ENCODE results near the gene LRRK1.

DNA sequence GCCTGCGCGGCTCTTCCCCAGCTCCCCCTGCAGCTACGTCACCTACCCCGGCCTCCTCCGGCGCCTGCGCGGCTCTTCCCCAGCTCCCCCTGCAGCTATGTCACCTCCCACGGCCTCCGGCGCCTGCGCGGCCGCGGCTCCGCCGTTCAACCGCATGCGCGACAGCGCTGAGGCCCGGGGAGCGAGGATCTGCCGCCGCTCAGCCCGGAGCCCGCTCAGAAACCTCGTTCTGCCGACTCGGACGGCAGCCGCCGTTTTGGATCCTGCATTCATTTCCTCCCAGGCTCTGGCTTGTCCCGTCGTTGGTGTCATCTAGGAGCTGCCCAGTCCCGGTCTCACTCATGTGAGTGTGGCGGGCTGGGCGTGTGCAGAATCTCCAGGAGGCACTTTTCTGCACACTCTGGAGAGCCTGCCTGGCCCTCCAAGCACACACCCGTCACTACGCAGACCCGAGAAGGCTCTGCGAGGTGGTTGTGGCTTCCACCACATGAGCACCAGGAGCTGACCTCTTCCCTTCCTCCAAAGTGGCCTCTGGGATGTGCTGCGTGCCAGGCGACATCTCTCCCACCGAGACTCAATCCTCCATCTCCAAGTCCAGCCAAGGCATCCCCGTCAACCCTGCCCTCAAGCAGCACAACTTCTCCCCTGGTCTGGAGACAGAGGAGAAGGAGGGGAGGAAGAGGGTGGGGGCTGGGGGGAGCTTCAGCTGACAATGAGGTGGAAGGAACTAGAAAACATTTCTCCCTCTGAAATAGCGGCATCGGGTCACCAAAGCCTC lies 167.4 kb downstream of the LRRK1 start:
- TF ChIP-seq ZFP36 (IDR thresholded peaks at IDR 0.05; ENCODE audit: borderline replicate concordance, low read depth, low read length, partially characterized antibody): no peak
- TF ChIP-seq, protein P1, sequence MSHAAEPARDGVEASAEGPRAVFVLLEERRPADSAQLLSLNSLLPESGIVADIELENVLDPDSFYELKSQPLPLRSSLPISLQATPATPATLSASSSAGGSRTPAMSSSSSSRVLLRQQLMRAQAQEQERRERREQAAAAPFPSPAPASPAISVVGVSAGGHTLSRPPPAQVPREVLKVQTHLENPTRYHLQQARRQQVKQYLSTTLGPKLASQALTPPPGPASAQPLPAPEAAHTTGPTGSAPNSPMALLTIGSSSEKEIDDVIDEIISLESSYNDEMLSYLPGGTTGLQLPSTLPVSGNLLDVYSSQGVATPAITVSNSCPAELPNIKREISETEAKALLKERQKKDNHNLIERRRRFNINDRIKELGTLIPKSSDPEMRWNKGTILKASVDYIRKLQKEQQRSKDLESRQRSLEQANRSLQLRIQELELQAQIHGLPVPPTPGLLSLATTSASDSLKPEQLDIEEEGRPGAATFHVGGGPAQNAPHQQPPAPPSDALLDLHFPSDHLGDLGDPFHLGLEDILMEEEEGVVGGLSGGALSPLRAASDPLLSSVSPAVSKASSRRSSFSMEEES (CRISPR knock-in tag; IDR thresholded peaks at IDR 0.05): no peak
- TF ChIP-seq, protein P2, sequence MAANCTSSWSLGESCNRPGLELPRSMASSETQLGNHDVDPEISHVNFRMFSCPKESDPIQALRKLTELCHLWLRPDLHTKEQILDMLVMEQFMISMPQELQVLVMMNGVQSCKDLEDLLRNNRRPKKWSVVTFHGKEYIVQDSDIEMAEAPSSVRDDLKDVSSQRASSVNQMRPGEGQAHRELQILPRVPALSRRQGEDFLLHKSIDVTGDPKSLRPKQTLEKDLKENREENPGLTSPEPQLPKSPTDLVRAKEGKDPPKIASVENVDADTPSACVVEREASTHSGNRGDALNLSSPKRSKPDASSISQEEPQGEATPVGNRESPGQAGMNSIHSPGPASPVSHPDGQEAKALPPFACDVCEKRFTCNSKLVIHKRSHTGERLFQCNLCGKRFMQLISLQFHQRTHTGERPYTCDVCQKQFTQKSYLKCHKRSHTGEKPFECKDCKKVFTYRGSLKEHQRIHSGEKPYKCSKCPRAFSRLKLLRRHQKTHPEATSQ (CRISPR knock-in tag; IDR thresholded peaks at IDR 0.05; ENCODE audit: borderline replicate concordance): no peak
- no peak for TF ChIP-seq RXRA (CRISPR knock-in tag; IDR thresholded peaks at IDR 0.05)
- no peak for TF ChIP-seq EP300 (IDR thresholded peaks at IDR 0.05; ENCODE audit: low read depth in 2 of 2, low read length in 2 of 2)
- TF ChIP-seq EP300 (CRISPR knock-in tag; IDR thresholded peaks at IDR 0.05; ENCODE audit: borderline replicate concordance): no peak
- no peak for TF ChIP-seq MXI1 (IDR thresholded peaks at IDR 0.05; ENCODE audit: borderline replicate concordance, low read depth, low read length)
- TF ChIP-seq FOXJ3 (CRISPR knock-in tag; IDR thresholded peaks at IDR 0.05; ENCODE audit: borderline replicate concordance): no peak
- TF ChIP-seq ZNF564 (CRISPR knock-in tag; IDR thresholded peaks at IDR 0.05): no peak
- TF ChIP-seq SOX5 (CRISPR knock-in tag; IDR thresholded peaks at IDR 0.05; ENCODE audit: borderline replicate concordance): no peak
- no peak for TF ChIP-seq ZC3H13 (CRISPR knock-in tag; IDR thresholded peaks at IDR 0.05)
- TF ChIP-seq CENPT (CRISPR knock-in tag; IDR thresholded peaks at IDR 0.05; ENCODE audit: low read depth): no peak
- TF ChIP-seq, protein P3, sequence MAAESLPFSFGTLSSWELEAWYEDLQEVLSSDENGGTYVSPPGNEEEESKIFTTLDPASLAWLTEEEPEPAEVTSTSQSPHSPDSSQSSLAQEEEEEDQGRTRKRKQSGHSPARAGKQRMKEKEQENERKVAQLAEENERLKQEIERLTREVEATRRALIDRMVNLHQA (CRISPR knock-in tag; IDR thresholded peaks at IDR 0.05): no peak
